Measurements from ENCODE around the gene CCNL2. TPM values are rescaled to one million over a fixed set of nuclear protein-coding genes. Genes with fewer than 3 reads are reported as not detected.
A peak's percentile ranks its signal among the peaks of the same experiment; 100 is the strongest.

CCNL2 gene
- polyA plus RNA-seq, 1 donor from 2014 or later: 39.8 TPM

DNA sequence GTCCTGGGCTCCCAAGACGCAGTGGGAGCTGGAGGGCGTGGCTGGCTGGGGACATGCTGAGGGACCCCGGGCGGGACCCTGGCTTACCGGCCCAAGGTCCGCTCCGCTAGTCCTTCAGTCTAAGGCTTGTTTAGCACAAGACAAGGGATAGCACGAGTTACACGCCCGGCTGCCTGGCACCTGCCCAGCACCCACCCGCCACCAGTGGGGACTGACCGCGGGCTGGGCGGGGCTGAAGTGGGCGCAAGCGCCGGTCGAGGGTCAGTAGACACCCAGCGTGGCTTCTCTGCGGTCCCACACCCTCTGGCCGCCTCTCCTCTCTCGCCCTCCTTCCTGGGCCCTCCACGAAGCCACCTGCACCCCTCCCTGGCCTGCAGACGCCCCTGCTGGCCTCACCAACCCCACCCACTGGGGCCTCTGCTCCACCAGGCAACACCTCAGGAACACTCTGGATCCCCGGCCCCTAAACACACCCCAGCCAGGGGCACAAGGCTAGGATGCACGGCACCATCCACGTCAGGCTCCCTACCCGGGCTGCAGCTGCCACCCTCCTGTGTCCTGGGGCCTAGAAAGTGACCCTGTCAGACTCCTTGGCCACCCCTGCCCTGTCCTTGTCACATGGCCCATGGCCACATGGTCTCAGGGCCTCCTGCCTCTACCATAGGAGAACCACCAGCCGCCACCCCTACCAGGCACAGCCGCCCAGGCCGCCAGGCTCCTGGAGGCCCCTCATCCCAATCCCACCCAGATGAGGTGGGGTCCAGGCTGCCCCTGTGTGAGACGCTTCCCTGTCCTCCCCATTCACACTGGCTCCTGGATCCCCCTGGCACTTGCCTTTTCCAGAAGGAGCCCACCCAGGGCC is 62.0 kb downstream of the CCNL2 start:
- H3K27me3 Mint-ChIP-seq: no peaks in the 10 kb centered on the region
- no peaks in the 10 kb centered on the region for H3K9me3 Mint-ChIP-seq
- H3K4me1 Mint-ChIP-seq: peaks cover 0 to 1% (median 0%) of the 10 kb centered on the region in 3 donors
- no peak overlapping the region for H3K27ac Mint-ChIP-seq
- peak overlapping the region in 1 of 4 donors; percentile 28 for H3K4me3 Mint-ChIP-seq
- peaks cover 3% of the 10 kb centered on the region for H3K36me3 Mint-ChIP-seq

DNA sequence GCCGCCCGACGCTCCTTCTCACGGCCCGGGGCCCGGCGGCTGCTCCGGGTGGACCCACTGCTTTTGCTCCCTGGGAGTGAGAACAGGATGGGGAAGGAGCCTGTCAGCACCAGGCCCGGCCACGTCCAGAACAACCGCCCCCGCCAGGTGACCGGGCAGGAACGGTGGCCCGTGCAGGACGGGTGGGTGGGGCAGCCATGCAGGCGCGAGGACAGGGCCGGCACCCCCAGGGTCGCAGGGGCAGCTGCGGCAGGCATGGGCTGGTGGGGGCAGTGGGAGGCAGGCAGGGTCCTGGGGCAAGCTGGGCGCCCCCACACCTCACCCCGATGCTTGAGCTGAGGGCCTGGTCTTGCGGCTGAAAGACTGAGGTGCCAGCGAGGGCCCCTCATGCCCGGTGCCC is 62.7 kb downstream of the CCNL2 start:
- no peaks in the 10 kb centered on the region for H3K9me3 Mint-ChIP-seq
- peaks cover 3% of the 10 kb centered on the region for H3K36me3 Mint-ChIP-seq
- H3K27me3 Mint-ChIP-seq: no peaks in the 10 kb centered on the region
- H3K4me1 Mint-ChIP-seq: peaks cover 0 to 1% (median 0%) of the 10 kb centered on the region in 3 donors
- no peak overlapping the region for H3K27ac Mint-ChIP-seq
- no peak overlapping the region for H3K4me3 Mint-ChIP-seq

GRCh38 chr1:1335792-1336248 is 63.3 kb downstream of the CCNL2 start:
- no peaks in the 10 kb centered on the region for H3K9me3 Mint-ChIP-seq
- no peak overlapping the region for H3K4me3 Mint-ChIP-seq
- peaks cover 3% of the 10 kb centered on the region for H3K36me3 Mint-ChIP-seq
- peaks cover 0 to 5% (median 4%) of the 10 kb centered on the region in 3 donors for H3K4me1 Mint-ChIP-seq
- no peaks in the 10 kb centered on the region for H3K27me3 Mint-ChIP-seq
- no peak overlapping the region for H3K27ac Mint-ChIP-seq

Other genes starting within 250 kb of the CCNL2 start
- gene TTLL10, start 225.5 kb downstream of the CCNL2 start, polyA plus RNA-seq: not detected
- 3.5 TPM for gene TNFRSF18, start 192.7 kb downstream of the CCNL2 start, polyA plus RNA-seq
- not detected for gene TNFRSF4, start 185.2 kb downstream of the CCNL2 start, polyA plus RNA-seq
- 121 TPM for gene SDF4, start 167.3 kb downstream of the CCNL2 start, polyA plus RNA-seq
- 5.6 TPM for gene B3GALT6, start 167.1 kb downstream of the CCNL2 start, polyA plus RNA-seq
- 0.88 TPM for gene C1QTNF12, start 152.6 kb downstream of the CCNL2 start, polyA plus RNA-seq
- gene UBE2J2, start 125.5 kb downstream of the CCNL2 start, polyA plus RNA-seq: 74.3 TPM
- gene SCNN1D, start 118.9 kb downstream of the CCNL2 start, polyA plus RNA-seq: not detected
- 10.5 TPM for gene ACAP3, start 91.4 kb downstream of the CCNL2 start, polyA plus RNA-seq
- 21.0 TPM for gene PUSL1, start 90.7 kb downstream of the CCNL2 start, polyA plus RNA-seq
- gene INTS11, start 74.7 kb downstream of the CCNL2 start, polyA plus RNA-seq: 65.8 TPM
- 31.7 TPM for gene CPTP, start 74.5 kb downstream of the CCNL2 start, polyA plus RNA-seq
- 5.5 TPM for gene TAS1R3, start 68.1 kb downstream of the CCNL2 start, polyA plus RNA-seq
- gene DVL1, start 49.9 kb downstream of the CCNL2 start, polyA plus RNA-seq: 1.0 TPM
- gene MXRA8, start 40.8 kb downstream of the CCNL2 start, polyA plus RNA-seq: not detected
- gene AURKAIP1, start 24.1 kb downstream of the CCNL2 start, polyA plus RNA-seq: 177 TPM
- 144 TPM for gene MRPL20, start 8.0 kb upstream of the CCNL2 start, polyA plus RNA-seq
- not detected for gene ANKRD65, start 21.9 kb upstream of the CCNL2 start, polyA plus RNA-seq
- gene VWA1, start 36.4 kb upstream of the CCNL2 start, polyA plus RNA-seq: not detected
- gene ATAD3C, start 50.4 kb upstream of the CCNL2 start, polyA plus RNA-seq: 6.2 TPM
- 10.8 TPM for gene ATAD3B, start 72.4 kb upstream of the CCNL2 start, polyA plus RNA-seq
- gene ATAD3A, start 112.8 kb upstream of the CCNL2 start, polyA plus RNA-seq: 12.8 TPM
- gene TMEM240, start 141.3 kb upstream of the CCNL2 start, polyA plus RNA-seq: not detected
- 176 TPM for gene SSU72, start 175.5 kb upstream of the CCNL2 start, polyA plus RNA-seq
- not detected for gene FNDC10, start 200.8 kb upstream of the CCNL2 start, polyA plus RNA-seq
- gene MIB2, start 216.2 kb upstream of the CCNL2 start, polyA plus RNA-seq: 22.4 TPM
- 0.93 TPM for gene MMP23B, start 232.8 kb upstream of the CCNL2 start, polyA plus RNA-seq